ENCODE results near the gene HUWE1.
"Not testable (repeated sequence)": the region's sequence is repeated elsewhere in the genome, so short reads cannot be mapped to it uniquely, and the experiment has no call there.

Gene HUWE1

DNA sequence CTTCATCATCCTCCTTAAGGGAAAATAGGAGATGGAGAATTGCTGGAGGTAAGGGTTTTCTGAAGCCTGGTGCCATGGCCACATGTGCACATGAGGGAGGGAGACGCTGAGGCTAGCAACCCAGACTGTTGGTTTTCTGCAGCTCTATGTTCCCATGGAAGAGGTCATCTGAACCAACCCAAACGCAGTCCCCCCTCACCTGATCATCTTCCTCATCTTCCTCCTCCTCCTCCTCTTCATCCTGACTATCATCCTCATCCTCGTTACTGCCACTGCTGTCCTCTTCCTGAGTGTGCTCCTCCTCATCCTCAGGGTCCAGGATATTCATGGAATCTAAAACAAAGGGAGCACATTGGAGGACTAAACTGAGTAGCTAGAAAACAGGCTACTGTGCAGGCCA lies 124.6 kb downstream of the HUWE1 start:
- TF ChIP-seq, protein P1, sequence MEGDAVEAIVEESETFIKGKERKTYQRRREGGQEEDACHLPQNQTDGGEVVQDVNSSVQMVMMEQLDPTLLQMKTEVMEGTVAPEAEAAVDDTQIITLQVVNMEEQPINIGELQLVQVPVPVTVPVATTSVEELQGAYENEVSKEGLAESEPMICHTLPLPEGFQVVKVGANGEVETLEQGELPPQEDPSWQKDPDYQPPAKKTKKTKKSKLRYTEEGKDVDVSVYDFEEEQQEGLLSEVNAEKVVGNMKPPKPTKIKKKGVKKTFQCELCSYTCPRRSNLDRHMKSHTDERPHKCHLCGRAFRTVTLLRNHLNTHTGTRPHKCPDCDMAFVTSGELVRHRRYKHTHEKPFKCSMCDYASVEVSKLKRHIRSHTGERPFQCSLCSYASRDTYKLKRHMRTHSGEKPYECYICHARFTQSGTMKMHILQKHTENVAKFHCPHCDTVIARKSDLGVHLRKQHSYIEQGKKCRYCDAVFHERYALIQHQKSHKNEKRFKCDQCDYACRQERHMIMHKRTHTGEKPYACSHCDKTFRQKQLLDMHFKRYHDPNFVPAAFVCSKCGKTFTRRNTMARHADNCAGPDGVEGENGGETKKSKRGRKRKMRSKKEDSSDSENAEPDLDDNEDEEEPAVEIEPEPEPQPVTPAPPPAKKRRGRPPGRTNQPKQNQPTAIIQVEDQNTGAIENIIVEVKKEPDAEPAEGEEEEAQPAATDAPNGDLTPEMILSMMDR (IDR thresholded peaks at IDR 0.05; ENCODE audit: borderline replicate concordance, insufficient read depth, low read depth, low read length) = no peak
- H3K4me3 ChIP-seq (ENCODE audit: low read depth, low read length) = no peak overlapping the region

DNA sequence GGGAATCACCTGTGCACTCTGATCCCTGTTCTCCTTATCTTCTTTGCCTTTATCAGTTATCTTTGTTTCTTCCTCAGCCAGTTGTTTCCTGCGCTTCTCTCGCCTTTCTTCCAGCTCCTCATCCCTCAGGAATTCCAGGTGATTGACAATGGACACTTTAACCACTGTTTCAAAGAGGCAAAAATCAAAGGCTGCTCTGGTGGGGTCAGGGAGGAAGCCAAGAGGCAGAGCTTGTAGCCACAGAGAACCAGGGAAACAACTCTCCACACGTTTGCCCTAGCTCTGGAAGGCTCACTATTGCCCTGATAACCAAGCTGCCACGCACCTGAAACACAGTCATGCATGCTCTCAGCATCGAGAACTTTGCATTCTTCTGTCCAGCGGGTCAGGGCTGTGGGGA lies 127.9 kb downstream of the HUWE1 start:
- TF ChIP-seq, protein P1 (IDR thresholded peaks at IDR 0.05; ENCODE audit: borderline replicate concordance, insufficient read depth, low read depth, low read length) = no peak
- H3K4me3 ChIP-seq (ENCODE audit: low read depth, low read length) = no peak overlapping the region

DNA sequence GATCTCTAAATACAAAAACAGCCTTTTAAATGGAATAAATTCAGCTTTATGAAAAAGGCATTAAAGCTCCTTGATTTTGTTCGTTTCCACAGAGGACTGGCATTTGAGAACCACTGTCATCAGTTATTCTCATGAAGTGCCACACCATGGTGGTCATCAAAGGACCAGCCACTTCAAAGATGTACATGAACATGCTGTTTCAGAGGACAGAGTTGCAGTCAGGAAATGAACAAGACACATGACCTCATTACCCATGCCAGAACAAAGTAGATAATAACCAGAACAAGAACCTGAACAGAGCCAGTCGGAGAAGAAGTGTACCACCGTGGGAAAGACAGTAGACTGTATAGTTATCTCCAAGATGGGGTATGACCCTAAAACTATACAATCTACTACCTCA lies 129.7 kb downstream of the HUWE1 start:
- H3K4me3 ChIP-seq (ENCODE audit: low read depth, low read length) = no peak overlapping the region
- TF ChIP-seq, protein P1 (IDR thresholded peaks at IDR 0.05; ENCODE audit: borderline replicate concordance, insufficient read depth, low read depth, low read length) = no peak

DNA sequence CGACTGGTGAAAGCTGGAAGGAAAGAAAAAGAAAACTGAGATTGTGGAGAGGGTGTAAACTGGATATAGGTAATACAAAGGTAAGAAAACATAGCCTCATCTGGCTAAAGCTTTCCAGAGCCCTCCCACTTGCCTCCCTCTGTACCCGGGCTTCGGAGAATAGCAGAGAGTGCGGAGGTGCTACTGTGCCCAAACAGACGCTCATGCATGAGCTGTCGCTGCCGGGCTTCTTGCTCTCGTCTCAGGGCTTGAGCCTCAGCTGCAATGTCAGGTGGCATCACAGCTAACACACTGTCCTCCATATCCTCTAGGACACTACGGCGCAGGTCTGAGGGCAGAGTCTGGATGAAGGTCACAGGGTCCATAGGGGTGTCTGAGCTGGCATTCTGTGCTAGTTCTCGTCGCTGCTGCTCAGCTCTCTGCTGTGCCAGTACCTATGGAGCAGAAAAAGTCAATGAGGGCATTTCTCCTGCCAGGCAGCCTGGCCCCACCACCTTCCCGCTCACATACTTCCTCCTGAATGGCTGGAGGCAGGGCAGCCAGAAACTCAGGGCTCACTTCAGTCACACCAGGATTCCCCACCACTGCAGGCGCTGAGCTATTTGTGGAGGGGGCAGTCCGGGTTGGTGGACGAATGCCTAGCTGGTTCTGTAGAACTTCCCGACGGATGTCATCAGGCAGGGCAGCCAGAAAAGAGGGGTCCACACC lies 135.6 kb downstream of the HUWE1 start:
- TF ChIP-seq, protein P1 (IDR thresholded peaks at IDR 0.05; ENCODE audit: borderline replicate concordance, insufficient read depth, low read depth, low read length) = no peak
- no peak overlapping the region for H3K4me3 ChIP-seq (ENCODE audit: low read depth, low read length)

DNA sequence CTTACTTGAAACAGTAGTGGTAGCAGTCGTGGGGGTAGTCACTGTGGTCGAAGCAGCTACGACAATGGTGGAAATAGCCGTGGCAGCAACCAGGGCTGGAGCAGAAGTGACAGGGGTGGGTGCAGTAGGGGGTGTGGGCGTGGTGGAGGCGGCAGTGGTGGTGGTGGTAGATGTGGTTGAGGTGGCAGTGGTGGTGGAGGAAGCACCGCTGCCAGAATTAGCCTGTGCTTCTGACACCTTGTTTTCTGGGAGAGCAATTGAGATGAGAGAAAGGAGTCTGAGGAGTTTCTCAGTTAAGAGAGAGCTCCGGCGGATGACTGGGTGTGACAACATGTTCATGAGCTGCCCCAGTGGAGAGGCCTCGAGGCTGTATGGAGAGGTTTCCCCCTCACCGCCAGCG lies 138.9 kb downstream of the HUWE1 start:
- TF ChIP-seq, protein P1 (IDR thresholded peaks at IDR 0.05; ENCODE audit: borderline replicate concordance, insufficient read depth, low read depth, low read length) = no peak
- no peak overlapping the region for H3K4me3 ChIP-seq (ENCODE audit: low read depth, low read length)

DNA sequence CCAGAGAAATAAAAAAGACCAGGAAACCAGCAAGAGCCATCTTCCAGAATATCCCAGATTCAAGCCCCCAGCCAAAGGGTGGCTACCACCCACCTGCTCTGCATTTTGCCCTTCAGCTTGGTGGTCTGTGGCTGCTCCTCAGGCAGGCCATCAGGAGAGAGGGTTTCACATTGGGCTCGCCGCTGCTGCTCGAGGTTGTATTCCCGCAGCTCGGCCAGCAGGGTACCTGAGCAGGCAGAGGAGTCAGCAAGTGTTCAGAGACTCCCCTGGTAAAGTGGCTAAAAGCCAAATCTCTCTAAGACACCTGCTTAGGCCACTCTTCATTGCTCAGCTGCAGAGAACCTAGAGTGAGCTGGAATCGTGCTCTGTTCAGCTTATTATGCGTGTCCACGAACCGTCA lies 141.6 kb downstream of the HUWE1 start:
- H3K4me3 ChIP-seq (ENCODE audit: low read depth, low read length) = no peak overlapping the region
- TF ChIP-seq, protein P1 (IDR thresholded peaks at IDR 0.05; ENCODE audit: borderline replicate concordance, insufficient read depth, low read depth, low read length) = no peak

DNA sequence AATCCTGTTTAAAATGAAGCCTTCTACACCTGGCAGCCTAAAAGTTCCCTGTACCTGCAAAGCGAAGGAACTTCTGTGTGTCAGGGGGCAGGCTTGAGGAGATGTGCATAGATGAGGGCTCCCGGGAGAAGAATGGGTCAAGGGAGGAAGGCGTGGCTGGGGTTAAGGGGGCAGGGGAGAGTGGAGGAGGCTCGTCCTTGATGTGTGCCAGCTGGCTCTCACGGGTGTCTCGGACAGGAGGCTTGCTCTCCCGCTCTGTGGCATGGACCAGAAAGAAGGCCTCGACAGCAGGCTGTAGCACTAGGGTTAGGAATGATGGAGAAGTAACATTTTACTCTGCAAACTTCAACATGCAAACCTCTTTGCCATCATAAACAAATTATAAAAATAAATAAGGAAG lies 147.7 kb downstream of the HUWE1 start:
- H3K4me3 ChIP-seq (ENCODE audit: low read depth, low read length) = no peak overlapping the region
- TF ChIP-seq, protein P1 (IDR thresholded peaks at IDR 0.05; ENCODE audit: borderline replicate concordance, insufficient read depth, low read depth, low read length) = no peak

DNA sequence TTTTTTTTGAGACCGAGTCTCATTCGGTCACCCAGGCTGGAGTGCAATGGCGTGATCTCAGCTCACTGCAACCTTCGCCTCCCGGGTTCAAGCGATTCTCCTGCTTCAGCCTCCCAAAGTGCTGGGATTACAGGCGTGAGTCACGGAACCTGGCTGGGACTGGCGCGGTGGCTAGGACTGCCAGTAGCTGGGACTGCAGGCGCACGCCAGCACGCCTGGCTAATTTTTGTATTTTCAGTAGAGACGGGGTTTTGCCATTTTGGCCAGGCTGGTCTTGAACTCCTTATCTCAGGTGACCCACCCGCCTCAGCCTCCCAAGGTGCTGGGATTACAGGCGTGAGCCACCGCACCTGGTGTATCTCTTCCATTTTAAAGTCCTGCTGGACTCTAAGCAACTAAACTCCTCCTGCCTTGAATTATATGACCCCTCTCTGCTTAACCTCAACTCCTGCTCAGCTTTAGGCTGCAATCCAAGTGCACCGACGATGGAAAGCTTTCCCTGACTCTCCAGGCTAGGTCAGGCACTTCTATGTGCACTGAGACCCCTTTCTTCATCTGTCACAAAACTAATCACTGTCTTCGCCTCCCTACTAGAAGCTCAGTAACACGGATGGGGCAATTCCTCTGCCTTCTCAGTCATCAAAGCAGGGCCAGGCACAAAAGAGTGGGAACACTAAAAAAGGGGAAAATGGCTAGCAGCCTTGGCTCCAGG lies 155.1 kb downstream of the HUWE1 start:
- H3K4me3 ChIP-seq (ENCODE audit: low read depth, low read length) = not testable (repeated sequence)

Measured in GM12875 (cell line).